BLaER1 treated with 17β-estradiol and CSF1 and Interleukin-3, amounts not matched to agents 10 nM and 100 nM (cell line): Measurements from ENCODE around the gene ASB7.

ENCODE experiments used
- H3K27ac ChIP-seq, 11 experiments: shearing (Covaris generic); formaldehyde crosslinking; 2 replicates each; pipeline ENCODE4 v1.8.1; 2022
- H3K27me3 ChIP-seq, 11 experiments: shearing (Covaris generic); formaldehyde crosslinking; 2 replicates each; pipeline ENCODE4 v1.8.1; 2022
- H3K36me3 ChIP-seq, 11 experiments: shearing (Covaris generic); formaldehyde crosslinking; 2 replicates each; pipeline ENCODE4 v1.8.1; 2022
- H3K4me1 ChIP-seq, 10 experiments: shearing (Covaris generic); formaldehyde crosslinking; 2 replicates each; pipeline ENCODE4 v1.8.1; 2022
- H3K4me2 ChIP-seq, 11 experiments: shearing (Covaris generic); formaldehyde crosslinking; 2 replicates each; pipeline ENCODE4 v1.8.1; 2022
- H3K4me3 ChIP-seq, 10 experiments: shearing (Covaris generic); formaldehyde crosslinking; 2 replicates each; pipeline ENCODE4 v1.8.1; 2022
- H3K9ac ChIP-seq, 11 experiments: shearing (Covaris generic); formaldehyde crosslinking; 2 replicates each; pipeline ENCODE4 v1.8.1; 2022
- H3K9me3 ChIP-seq, 11 experiments: shearing (Covaris generic); formaldehyde crosslinking; replicated peaks in 1 of 11; 2 replicates each; pipeline ENCODE4 v1.8.1; 2022
- H4K20me1 ChIP-seq, 11 experiments: shearing (Covaris generic); formaldehyde crosslinking; 2 replicates each; pipeline ENCODE4 v1.8.1; 2022
- Cebpa-rat ChIP-seq, 11 experiments: shearing (Covaris generic); IDR thresholded peaks; 2 replicates each; pipeline ENCODE4 v1.8.1; 2022

The ASB7 gene

GRCh38 chr15:100682468-100682867, 80.1 kb downstream of the ASB7 start:
- Histone ChIP-seq H3K4me3 (no peak overlapping the region), H3K4me2 (peak overlapping the region; percentile 33 to 81 (median 69); a peak in 21 of 22 replicates), H3K4me1 (peaks cover 5 to 45% (median 39%) of the 10 kb centered on the region in 10 experiments; a peak in 19 of 20 replicates), H3K27me3 (no peaks in the 10 kb centered on the region), H3K36me3 (no peaks in the 10 kb centered on the region; a peak in 1 of 22 replicates), H4K20me1 (0 out of 22 replicates have a peak, but pooled peaks cover 0 to 8% (median 0%) of the 10 kb centered on the region in 11 experiments), H3K9me3 (peaks cover 21 to 41% (median 34%) of the 10 kb centered on the region in 11 experiments), H3K9ac (peak overlapping the region in 2 of 11 experiments; percentile 19 to 29; a peak in 2 of 22 replicates), H3K27ac (no peak overlapping the region)
- TF ChIP-seq Cebpa-rat (IDR thresholded peaks at IDR 0.05): no peak

GRCh38 chr15:100683434-100683833, 81.0 kb downstream of the ASB7 start:
- no peak for TF ChIP-seq Cebpa-rat (IDR thresholded peaks at IDR 0.05)
- H4K20me1 ChIP-seq: 0 out of 22 replicates have a peak, but pooled peaks cover 0 to 8% (median 0%) of the 10 kb centered on the region in 11 experiments

GRCh38 chr15:100684591-100684990, 82.2 kb downstream of the ASB7 start:
- Histone ChIP-seq H3K4me3 (no peak overlapping the region), H3K36me3 (no peaks in the 10 kb centered on the region; a peak in 1 of 22 replicates), H4K20me1 (0 out of 22 replicates have a peak, but pooled peaks cover 0 to 8% (median 0%) of the 10 kb centered on the region in 11 experiments), H3K9ac (no peak overlapping the region), H3K4me1 (peaks cover 5 to 45% (median 39%) of the 10 kb centered on the region in 10 experiments; a peak in 19 of 20 replicates), H3K27ac (no peak overlapping the region), H3K4me2 (peak overlapping the region in 8 of 11 experiments; percentile 41 to 81 (median 72); a peak in 15 of 22 replicates), H3K9me3 (peaks cover 13 to 27% (median 22%) of the 10 kb centered on the region in 11 experiments), H3K27me3 (no peaks in the 10 kb centered on the region)
- TF ChIP-seq Cebpa-rat (IDR thresholded peaks at IDR 0.05): no peak

More at GRCh38 chr15:100683434-100683833, 81.0 kb downstream of the ASB7 start:
- H3K4me1 ChIP-seq: peaks cover 5 to 45% (median 39%) of the 10 kb centered on the region in 10 experiments; a peak in 19 of 20 replicates
- no peaks in the 10 kb centered on the region; a peak in 1 of 22 replicates for H3K36me3 ChIP-seq
- H3K4me3 ChIP-seq: no peak overlapping the region
- H3K27me3 ChIP-seq: no peaks in the 10 kb centered on the region
- H3K9me3 ChIP-seq: peaks cover 21 to 39% (median 33%) of the 10 kb centered on the region in 11 experiments
- no peak overlapping the region for H3K9ac ChIP-seq
- no peak overlapping the region for H3K27ac ChIP-seq
- peak overlapping the region in 8 of 11 experiments; percentile 65 to 81 (median 74); a peak in 16 of 22 replicates for H3K4me2 ChIP-seq

- no peak overlapping the region for H3K4me3 ChIP-seq
- peaks cover 6 to 11% (median 7%) of the 10 kb centered on the region in 11 experiments for H3K9me3 ChIP-seq
- H3K36me3 ChIP-seq: no peaks in the 10 kb centered on the region; a peak in 1 of 22 replicates
- no peak for TF ChIP-seq Cebpa-rat (IDR thresholded peaks at IDR 0.05)
- no peak overlapping the region for H3K27ac ChIP-seq
- peaks cover 5 to 43% (median 39%) of the 10 kb centered on the region in 10 experiments; a peak in 19 of 20 replicates for H3K4me1 ChIP-seq
- H3K27me3 ChIP-seq: no peaks in the 10 kb centered on the region
- H3K9ac ChIP-seq: no peak overlapping the region
- H3K4me2 ChIP-seq: no peak overlapping the region
- 0 out of 22 replicates have a peak, but pooled peaks cover 0 to 8% (median 0%) of the 10 kb centered on the region in 11 experiments for H4K20me1 ChIP-seq
Observed at GRCh38 chr15:100686021-100686724, 83.8 kb downstream of the ASB7 start.

GRCh38 chr15:100686725-100687473, 84.5 kb downstream of the ASB7 start:
- H3K9ac ChIP-seq: no peak overlapping the region
- no peak for TF ChIP-seq Cebpa-rat (IDR thresholded peaks at IDR 0.05)
- H3K4me2 ChIP-seq: no peak overlapping the region

GRCh38 chr15:100687582-100688141, 85.3 kb downstream of the ASB7 start:
- Histone ChIP-seq H4K20me1 (0 out of 22 replicates have a peak, but pooled peaks cover 0 to 8% (median 0%) of the 10 kb centered on the region in 11 experiments), H3K9ac (no peak overlapping the region), H3K4me3 (no peak overlapping the region), H3K4me1 (peaks cover 0 to 28% (median 27%) of the 10 kb centered on the region in 10 experiments; a peak in 18 of 20 replicates), H3K27ac (no peak overlapping the region), H3K4me2 (no peak overlapping the region), H3K9me3 (no peaks in the 10 kb centered on the region), H3K27me3 (no peaks in the 10 kb centered on the region), H3K36me3 (no peaks in the 10 kb centered on the region)
- no peak for TF ChIP-seq Cebpa-rat (IDR thresholded peaks at IDR 0.05)

More at GRCh38 chr15:100686725-100687473, 84.5 kb downstream of the ASB7 start:
- H3K4me1 ChIP-seq: peaks cover 5 to 36% (median 35%) of the 10 kb centered on the region in 10 experiments; a peak in 19 of 20 replicates
- H4K20me1 ChIP-seq: 0 out of 22 replicates have a peak, but pooled peaks cover 0 to 8% (median 0%) of the 10 kb centered on the region in 11 experiments
- H3K27ac ChIP-seq: no peak overlapping the region
- H3K4me3 ChIP-seq: no peak overlapping the region
- H3K36me3 ChIP-seq: no peaks in the 10 kb centered on the region; a peak in 1 of 22 replicates
- peaks cover 0 to 4% (median under 1%) of the 10 kb centered on the region in 11 experiments; a peak in 9 of 22 replicates for H3K9me3 ChIP-seq
- H3K27me3 ChIP-seq: no peaks in the 10 kb centered on the region

- H3K4me2 ChIP-seq: no peak overlapping the region
- no peak for TF ChIP-seq Cebpa-rat (IDR thresholded peaks at IDR 0.05)
- H3K27ac ChIP-seq: no peak overlapping the region
- no peaks in the 10 kb centered on the region for H3K27me3 ChIP-seq
- no peaks in the 10 kb centered on the region for H3K9me3 ChIP-seq
- no peak overlapping the region for H3K9ac ChIP-seq
- no peaks in the 10 kb centered on the region for H3K36me3 ChIP-seq
- H3K4me3 ChIP-seq: no peak overlapping the region
- peaks cover 0 to 19% (median 17%) of the 10 kb centered on the region in 10 experiments; a peak in 13 of 20 replicates for H3K4me1 ChIP-seq
- H4K20me1 ChIP-seq: 0 out of 22 replicates have a peak, but pooled peaks cover 0 to 4% (median 0%) of the 10 kb centered on the region in 11 experiments
Observed at GRCh38 chr15:100688549-100689120, 86.2 kb downstream of the ASB7 start.
